ENCODE data around the gene ASCL4. TPM values are rescaled to one million over a fixed set of nuclear protein-coding genes. Genes with fewer than 3 reads are reported as not detected.

The ASCL4 gene
- polyA plus RNA-seq, 1 of the 3 experiments (the other 2 are of a cell fraction), result not detected

DNA sequence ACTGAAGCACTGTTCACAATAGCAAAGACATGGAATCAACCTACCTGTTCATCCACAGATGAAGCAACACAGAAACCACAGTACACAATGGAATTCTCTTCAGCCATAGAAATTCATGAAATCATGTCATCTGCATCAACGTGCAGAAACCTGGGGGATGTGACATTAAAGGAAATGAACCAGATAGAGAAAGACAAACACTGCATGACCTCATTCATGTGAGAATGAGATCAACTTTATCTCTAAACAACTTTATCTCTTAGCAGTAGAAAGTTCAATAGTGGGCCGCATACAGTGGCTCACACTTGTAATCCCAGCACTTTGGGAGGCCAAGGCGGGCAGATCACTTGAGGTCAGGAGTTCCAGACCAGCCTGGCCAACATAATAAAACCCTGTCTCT is 19.9 kb downstream of the ASCL4 start:
- WGBS (ENCODE audit: low lambda C conversion rate), result 29% methylated on average over 3 of the region's 3 CpGs
- CTCF ChIA-PET, result no interaction called here
- Histone ChIP-seq H3K79me2 (ENCODE audit: insufficient read depth) (no peaks in the 10 kb centered on the region), H3K27me3 (ENCODE audit: insufficient read depth) (no peaks in the 10 kb centered on the region), H3K9me2 (no peaks in the 10 kb centered on the region), H3K27ac (ENCODE audit: low read depth in 2 of 2, low read length in 1 of 2) (no peak overlapping the region), H3K9ac (no peak overlapping the region), H3F3A (replicated peaks; ENCODE audit: insufficient read depth) (no peaks in the 10 kb centered on the region), H3K4me1 (ENCODE audit: control insufficient read depth in 1 of 2, insufficient read depth in 2 of 2, low read depth in 1 of 2, low read length in 1 of 2) (no peaks in the 10 kb centered on the region), H3K36me3 (replicated peaks in 1 of 2; ENCODE audit: control insufficient read depth in 1 of 2, insufficient read depth in 2 of 2, low read length in 1 of 2) (no peaks in the 10 kb centered on the region), H3K4me3 (ENCODE audit: low read depth in 2 of 2, low read length in 1 of 2) (no peak overlapping the region), H4K20me1 (ENCODE audit: insufficient read depth) (no peaks in the 10 kb centered on the region), H3K4me2 (no peak overlapping the region), H3K9me3 (no peaks in the 10 kb centered on the region), H2AFZ (ENCODE audit: low read depth) (no peak overlapping the region)
- TF ChIP-seq MEF2A (IDR thresholded peaks at IDR 0.05; ENCODE audit: borderline replicate concordance, low read depth) (no peak), NRF1 (IDR thresholded peaks at IDR 0.05; ENCODE audit: low read depth, low read length) (no peak), EZH2phosphoT487 (IDR thresholded peaks at IDR 0.05; ENCODE audit: borderline replicate concordance, low read depth) (no peak), TEAD4 (IDR thresholded peaks at IDR 0.05; ENCODE audit: borderline replicate concordance, insufficient read depth) (no peak), YY1 (IDR thresholded peaks at IDR 0.05; ENCODE audit: low read depth) (no peak), SIN3A (IDR thresholded peaks at IDR 0.05; ENCODE audit: borderline replicate concordance, low read depth, low read length) (no peak)
- DNase-seq, result no peak
- POLR2A ChIA-PET, result no interaction called here

DNA sequence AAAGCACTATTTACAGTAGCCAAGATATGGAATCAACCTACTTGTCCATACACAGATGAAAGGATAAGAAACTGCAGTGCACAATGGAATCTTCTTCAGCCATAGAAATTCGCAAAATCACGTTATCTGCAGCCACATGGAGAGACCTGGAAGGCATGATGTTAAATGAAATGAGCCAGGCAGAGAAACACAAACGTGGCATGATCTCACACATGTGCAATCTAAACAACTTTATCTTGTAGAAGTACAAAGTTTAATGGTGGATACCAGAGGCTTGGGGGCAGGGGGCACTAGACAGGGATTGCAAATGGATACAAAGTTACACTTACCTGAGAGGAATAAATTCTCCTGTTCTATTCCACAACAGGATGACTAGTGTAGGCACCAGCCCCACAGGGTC is 24.1 kb downstream of the ASCL4 start:
- Histone ChIP-seq H3F3A (replicated peaks; ENCODE audit: insufficient read depth) (no peaks in the 10 kb centered on the region), H3K79me2 (ENCODE audit: insufficient read depth) (no peaks in the 10 kb centered on the region), H3K9ac (no peak overlapping the region), H3K4me2 (no peak overlapping the region), H3K9me2 (no peaks in the 10 kb centered on the region), H3K27me3 (ENCODE audit: insufficient read depth) (no peaks in the 10 kb centered on the region), H3K4me1 (ENCODE audit: control insufficient read depth in 1 of 2, insufficient read depth in 2 of 2, low read depth in 1 of 2, low read length in 1 of 2) (no peaks in the 10 kb centered on the region), H2AFZ (ENCODE audit: low read depth) (no peak overlapping the region), H3K9me3 (no peaks in the 10 kb centered on the region), H3K36me3 (replicated peaks in 1 of 2; ENCODE audit: control insufficient read depth in 1 of 2, insufficient read depth in 2 of 2, low read length in 1 of 2) (no peaks in the 10 kb centered on the region), H3K4me3 (ENCODE audit: low read depth in 2 of 2, low read length in 1 of 2) (no peak overlapping the region), H4K20me1 (ENCODE audit: insufficient read depth) (no peaks in the 10 kb centered on the region), H3K27ac (ENCODE audit: low read depth in 2 of 2, low read length in 1 of 2) (no peak overlapping the region)
- WGBS (ENCODE audit: low lambda C conversion rate), result 0% methylated on average over 3 of the region's 3 CpGs
- DNase-seq, result no peak
- ChIA-PET POLR2A (no interaction called here), CTCF (no interaction called here)
- no peak for TF ChIP-seq FOXM1 (IDR thresholded peaks at IDR 0.05; ENCODE audit: low read depth)
- TF ChIP-seq TAF1 (IDR thresholded peaks at IDR 0.05; ENCODE audit: borderline replicate concordance, low read depth, low read length), result no peak
- no peak for TF ChIP-seq GATA2 (CRISPR knock-in tag; IDR thresholded peaks at IDR 0.05)
- TF ChIP-seq RXRA (IDR thresholded peaks at IDR 0.05; ENCODE audit: borderline replicate concordance, low read depth), result no peak
- TF ChIP-seq EP300 (IDR thresholded peaks at IDR 0.05; ENCODE audit: borderline replicate concordance in 1 of 2, low read depth in 1 of 2, low read length in 1 of 2), result no peak
- no peak for TF ChIP-seq FOXJ3 (CRISPR knock-in tag; IDR thresholded peaks at IDR 0.05)
- TF ChIP-seq, protein P1, sequence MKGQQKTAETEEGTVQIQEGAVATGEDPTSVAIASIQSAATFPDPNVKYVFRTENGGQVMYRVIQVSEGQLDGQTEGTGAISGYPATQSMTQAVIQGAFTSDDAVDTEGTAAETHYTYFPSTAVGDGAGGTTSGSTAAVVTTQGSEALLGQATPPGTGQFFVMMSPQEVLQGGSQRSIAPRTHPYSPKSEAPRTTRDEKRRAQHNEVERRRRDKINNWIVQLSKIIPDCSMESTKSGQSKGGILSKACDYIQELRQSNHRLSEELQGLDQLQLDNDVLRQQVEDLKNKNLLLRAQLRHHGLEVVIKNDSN (IDR thresholded peaks at IDR 0.05; ENCODE audit: borderline replicate concordance, low read depth), result no peak
- no peak for TF ChIP-seq RFX5 (IDR thresholded peaks at IDR 0.05; ENCODE audit: low read length)
